GM10266 (cell line): ENCODE data around the gene RABGAP1.

Experiments used
- DNase-seq: peaks from one replicate; pipeline ENCODE4 v3.0.0; 2012; ENCODE audit errors: extremely low spot score
- TF ChIP-seq, protein P1 (sequence below): IDR thresholded peaks from 2 replicates; pipeline ENCODE4 v1.5.1; 2012; ENCODE audit warnings: mild to moderate bottlenecking, low read depth; ENCODE audit not compliant: control insufficient read depth, insufficient read depth; ENCODE audit errors: missing control alignments

Gene RABGAP1

GRCh38 chr9:123067136-123067535 is 126.3 kb downstream of the RABGAP1 start:
- TF ChIP-seq, protein P1, sequence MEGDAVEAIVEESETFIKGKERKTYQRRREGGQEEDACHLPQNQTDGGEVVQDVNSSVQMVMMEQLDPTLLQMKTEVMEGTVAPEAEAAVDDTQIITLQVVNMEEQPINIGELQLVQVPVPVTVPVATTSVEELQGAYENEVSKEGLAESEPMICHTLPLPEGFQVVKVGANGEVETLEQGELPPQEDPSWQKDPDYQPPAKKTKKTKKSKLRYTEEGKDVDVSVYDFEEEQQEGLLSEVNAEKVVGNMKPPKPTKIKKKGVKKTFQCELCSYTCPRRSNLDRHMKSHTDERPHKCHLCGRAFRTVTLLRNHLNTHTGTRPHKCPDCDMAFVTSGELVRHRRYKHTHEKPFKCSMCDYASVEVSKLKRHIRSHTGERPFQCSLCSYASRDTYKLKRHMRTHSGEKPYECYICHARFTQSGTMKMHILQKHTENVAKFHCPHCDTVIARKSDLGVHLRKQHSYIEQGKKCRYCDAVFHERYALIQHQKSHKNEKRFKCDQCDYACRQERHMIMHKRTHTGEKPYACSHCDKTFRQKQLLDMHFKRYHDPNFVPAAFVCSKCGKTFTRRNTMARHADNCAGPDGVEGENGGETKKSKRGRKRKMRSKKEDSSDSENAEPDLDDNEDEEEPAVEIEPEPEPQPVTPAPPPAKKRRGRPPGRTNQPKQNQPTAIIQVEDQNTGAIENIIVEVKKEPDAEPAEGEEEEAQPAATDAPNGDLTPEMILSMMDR: no peak

GRCh38 chr9:123069010-123069481 is 128.2 kb downstream of the RABGAP1 start:
- DNase-seq: no peak
- TF ChIP-seq, protein P1: no peak

More at GRCh38 chr9:123067136-123067535, 126.3 kb downstream of the RABGAP1 start:
- no peak for DNase-seq

DNA sequence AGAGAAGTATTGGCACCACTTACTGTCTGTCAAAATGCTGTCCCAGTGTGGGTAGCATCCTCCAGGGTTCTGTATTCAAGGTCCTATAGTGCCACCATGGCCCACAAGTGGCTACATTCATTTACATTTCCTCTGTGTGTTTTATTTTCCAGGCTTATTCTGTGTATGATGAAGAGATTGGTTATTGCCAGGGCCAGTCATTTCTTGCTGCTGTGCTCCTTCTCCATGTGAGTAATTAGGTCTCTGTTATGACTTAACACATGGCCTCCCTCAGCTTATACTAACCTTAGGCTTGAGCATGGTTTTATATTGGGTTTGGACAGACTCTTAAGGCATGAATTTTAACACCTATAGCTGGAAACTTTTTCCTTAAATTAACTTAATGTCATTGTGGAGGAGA is 129.4 kb downstream of the RABGAP1 start:
- TF ChIP-seq, protein P1: no peak

DNA sequence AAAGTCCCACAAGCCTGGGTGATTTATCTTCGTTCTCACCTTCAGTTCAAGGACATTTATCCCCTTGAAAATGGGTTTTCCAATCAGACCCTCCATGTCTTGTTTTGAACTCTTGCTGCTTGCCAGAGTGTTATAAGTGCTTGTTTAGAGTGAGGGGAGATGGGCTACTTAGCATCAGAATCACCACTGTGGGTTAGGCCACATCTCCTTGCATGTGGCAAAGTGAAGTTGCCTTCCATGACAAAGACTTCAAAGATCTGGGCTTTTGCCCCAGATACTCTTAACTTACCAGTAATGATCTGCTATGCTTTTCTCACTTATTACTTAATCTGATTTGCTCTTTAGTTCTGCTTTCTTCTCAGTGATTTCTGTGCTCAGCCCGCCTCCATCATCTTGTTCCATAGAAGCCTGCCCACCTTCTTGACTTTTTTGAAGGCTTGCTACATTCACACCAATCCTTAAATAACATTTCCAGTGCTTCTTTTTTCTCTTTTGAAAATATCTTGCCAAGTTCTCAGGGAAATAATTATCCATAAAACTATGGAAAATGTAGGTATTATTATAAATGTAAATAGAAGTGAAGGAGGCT is 131.7 kb downstream of the RABGAP1 start:
- TF ChIP-seq, protein P1: no peak
- DNase-seq: no peak

More for the DNA sequence above, 129.4 kb downstream of the RABGAP1 start:
- DNase-seq: no peak

- TF ChIP-seq, protein P1: no peak
- no peak for DNase-seq
Measured at GRCh38 chr9:123073441-123073840, 132.6 kb downstream of the RABGAP1 start.

GRCh38 chr9:123073991-123074422 is 133.2 kb downstream of the RABGAP1 start:
- TF ChIP-seq, protein P1: no peak
- no peak for DNase-seq

- no peak for DNase-seq
- TF ChIP-seq, protein P1: no peak
Measured at GRCh38 chr9:123074628-123075027, 133.8 kb downstream of the RABGAP1 start.
